Mucosa of rectum (tissue), 2 donors: ENCODE measurements around the gene GRB2.
"Not testable (repeated sequence)": the region's sequence is repeated elsewhere in the genome, so short reads cannot be mapped to it uniquely, and the experiment has no call there.

Experiments
- H3K27ac ChIP-seq, 2 donors: one replicate each; pipeline ENCODE4 v1.7.0; 2013; ENCODE audit warnings: inconsistent platforms in 2 of 2, low read depth in 2 of 2, low read length in 2 of 2
- H3K27me3 ChIP-seq, 2 donors: one replicate each; pipeline ENCODE4 v1.7.0; 2013; ENCODE audit warnings: low read length in 2 of 2; ENCODE audit not compliant: control insufficient read depth in 2 of 2, insufficient read depth in 2 of 2
- H3K36me3 ChIP-seq, 2 donors: one replicate each; pipeline ENCODE4 v1.7.0; 2013; ENCODE audit warnings: low read length in 2 of 2; ENCODE audit not compliant: control insufficient read depth in 2 of 2, insufficient read depth in 2 of 2
- H3K4me1 ChIP-seq, 2 donors: one replicate each; pipeline ENCODE4 v1.7.0; 2013; ENCODE audit warnings: low read length in 2 of 2, mild to moderate bottlenecking in 1 of 2; ENCODE audit not compliant: control insufficient read depth in 2 of 2, insufficient read depth in 2 of 2
- H3K4me3 ChIP-seq, 2 donors: one replicate each; pipeline ENCODE4 v1.7.0; 2013; ENCODE audit warnings: low read length in 2 of 2
- H3K9ac ChIP-seq, 2 donors: one replicate each; pipeline ENCODE4 v1.7.0; 2013; ENCODE audit warnings: low read length in 2 of 2, low read depth in 1 of 2, mild to moderate bottlenecking in 1 of 2
- H3K9me3 ChIP-seq, 2 donors: one replicate each; pipeline ENCODE4 v1.7.0; 2013; ENCODE audit warnings: low read length in 2 of 2; ENCODE audit not compliant: control insufficient read depth in 2 of 2
- donor health status: healthy.
- donor health status: Normal muscosa, but diverticular disease.

The GRB2 gene

GRCh38 chr17:75439287-75439686, 33.8 kb upstream of the GRB2 start:
- no peak overlapping the region for H3K4me3 ChIP-seq
- H3K9me3 ChIP-seq: no peaks in the 10 kb centered on the region
- H3K27me3 ChIP-seq: no peaks in the 10 kb centered on the region
- no peak overlapping the region for H3K9ac ChIP-seq
- no peaks in the 10 kb centered on the region for H3K36me3 ChIP-seq
- no peak overlapping the region for H3K27ac ChIP-seq
- H3K4me1 ChIP-seq: peaks cover 0 to 7% of the 10 kb centered on the region in 2 donors

GRCh38 chr17:75437404-75437803, 31.9 kb upstream of the GRB2 start:
- H3K27me3 ChIP-seq, H3K9ac ChIP-seq, H3K4me3 ChIP-seq, H3K36me3 ChIP-seq, H3K9me3 ChIP-seq, H3K4me1 ChIP-seq, H3K27ac ChIP-seq: not testable (repeated sequence)

GRCh38 chr17:75434433-75434832, 29.0 kb upstream of the GRB2 start:
- H3K9me3 ChIP-seq, H3K36me3 ChIP-seq, H3K27me3 ChIP-seq, H3K4me3 ChIP-seq, H3K9ac ChIP-seq, H3K27ac ChIP-seq: not testable (repeated sequence)
- peaks cover 0 to 11% of the 10 kb centered on the region in 2 donors for H3K4me1 ChIP-seq

- H3K9me3 ChIP-seq: no peaks in the 10 kb centered on the region
- no peaks in the 10 kb centered on the region for H3K27me3 ChIP-seq
- no peak overlapping the region for H3K27ac ChIP-seq
- H3K9ac ChIP-seq: no peak overlapping the region
- no peak overlapping the region for H3K4me3 ChIP-seq
- H3K36me3 ChIP-seq: no peaks in the 10 kb centered on the region
- H3K4me1 ChIP-seq: peaks cover 0 to 15% of the 10 kb centered on the region in 2 donors
Measured at GRCh38 chr17:75433218-75433783, 27.8 kb upstream of the GRB2 start.

- Histone ChIP-seq H3K27me3 (no peaks in the 10 kb centered on the region), H3K4me1 (peaks cover 2 to 11% of the 10 kb centered on the region in 2 donors), H3K9ac (peak overlapping the region; percentile 9 to 57), H3K4me3 (peak overlapping the region in 1 of 2 donors; percentile 1), H3K9me3 (no peaks in the 10 kb centered on the region), H3K36me3 (no peaks in the 10 kb centered on the region), H3K27ac (no peak overlapping the region)
Measured at GRCh38 chr17:75430159-75430974, 24.9 kb upstream of the GRB2 start.

GRCh38 chr17:75428543-75429469, 23.3 kb upstream of the GRB2 start:
- Histone ChIP-seq H3K9ac (no peak overlapping the region), H3K36me3 (no peaks in the 10 kb centered on the region)

GRCh38 chr17:75418531-75418930, 13.1 kb upstream of the GRB2 start:
- Histone ChIP-seq H3K4me3 (no peak overlapping the region), H3K27me3 (no peaks in the 10 kb centered on the region), H3K27ac (no peak overlapping the region), H3K36me3 (no peaks in the 10 kb centered on the region), H3K9me3 (no peaks in the 10 kb centered on the region), H3K4me1 (no peaks in the 10 kb centered on the region), H3K9ac (no peak overlapping the region)

More at GRCh38 chr17:75428543-75429469, 23.3 kb upstream of the GRB2 start:
- no peak overlapping the region for H3K4me3 ChIP-seq
- H3K9me3 ChIP-seq: no peaks in the 10 kb centered on the region
- peaks cover 2 to 11% of the 10 kb centered on the region in 2 donors for H3K4me1 ChIP-seq
- H3K27ac ChIP-seq: peak overlapping the region; percentile 15 to 52
- H3K27me3 ChIP-seq: no peaks in the 10 kb centered on the region

GRCh38 chr17:75417054-75417580, 11.6 kb upstream of the GRB2 start:
- Histone ChIP-seq H3K27ac (no peak overlapping the region), H3K36me3 (no peaks in the 10 kb centered on the region), H3K4me1 (peaks cover 0 to 6% of the 10 kb centered on the region in 2 donors), H3K9ac (no peak overlapping the region), H3K9me3 (no peaks in the 10 kb centered on the region), H3K4me3 (no peak overlapping the region), H3K27me3 (no peaks in the 10 kb centered on the region)

GRCh38 chr17:75416006-75416405, 10.5 kb upstream of the GRB2 start:
- Histone ChIP-seq H3K36me3 (no peaks in the 10 kb centered on the region), H3K9ac (no peak overlapping the region), H3K9me3 (no peaks in the 10 kb centered on the region), H3K4me3 (no peak overlapping the region), H3K27me3 (no peaks in the 10 kb centered on the region), H3K27ac (no peak overlapping the region), H3K4me1 (peaks cover 0 to 6% of the 10 kb centered on the region in 2 donors)
